COLO668 (cell line): ENCODE results near the gene UBFD1.
"Not testable (repeated sequence)": the region's sequence is repeated elsewhere in the genome, so short reads cannot be mapped to it uniquely, and the experiment has no call there.

Source experiments
- DNase-seq: peaks from one replicate; lab custom pipeline; 2025; ENCODE audit not compliant: unreplicated experiment; lab: John Stamatoyannopoulos, UW

Gene UBFD1

GRCh38 chr16:23597003-23597756 lies 39.7 kb downstream of the UBFD1 start:
- no peak for DNase-seq

GRCh38 chr16:23607726-23608125 lies 50.2 kb downstream of the UBFD1 start:
- DNase-seq = no peak

GRCh38 chr16:23608194-23608593 lies 50.7 kb downstream of the UBFD1 start:
- DNase-seq = no peak

DNA sequence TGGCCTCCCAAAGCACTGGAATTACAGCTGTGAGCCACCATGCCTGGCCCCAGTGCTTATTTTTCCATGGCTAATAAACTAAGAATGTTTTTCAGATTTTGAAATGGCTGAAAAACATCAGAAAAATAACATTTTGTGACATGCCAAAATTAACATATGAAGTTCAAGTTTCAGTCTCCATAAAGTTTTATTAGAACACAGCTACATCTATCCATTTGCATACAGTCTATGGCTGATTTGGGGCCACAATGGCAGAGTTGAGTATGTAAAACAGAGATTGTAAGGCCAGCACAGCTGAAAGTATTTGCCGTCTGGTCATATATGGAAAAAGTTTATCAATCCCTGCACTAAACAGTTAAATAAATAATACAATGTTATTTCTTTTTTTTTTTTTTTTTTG lies 52.4 kb downstream of the UBFD1 start:
- DNase-seq = no peak

- not testable (repeated sequence) for DNase-seq
Observed at GRCh38 chr16:23610905-23611304, 53.4 kb downstream of the UBFD1 start.

DNA sequence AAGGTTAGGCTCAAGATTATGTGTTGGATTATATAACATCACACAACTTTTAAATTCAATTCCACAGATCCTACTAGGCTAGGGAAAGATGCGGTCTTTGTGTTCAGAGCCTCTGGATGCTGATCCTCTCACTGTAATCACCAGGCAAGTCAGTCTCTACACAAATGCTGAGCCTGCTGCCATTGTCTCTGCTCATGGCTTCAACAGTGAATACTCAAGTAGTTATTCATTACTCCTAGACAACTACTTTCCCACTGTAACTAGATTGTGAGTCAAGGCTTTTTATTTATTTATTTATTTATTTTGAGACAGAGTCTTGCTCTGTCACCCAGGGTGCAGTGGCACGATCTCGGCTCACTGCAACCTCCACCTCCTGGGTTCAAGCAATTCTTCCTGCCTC lies 54.4 kb downstream of the UBFD1 start:
- DNase-seq = no peak

DNA sequence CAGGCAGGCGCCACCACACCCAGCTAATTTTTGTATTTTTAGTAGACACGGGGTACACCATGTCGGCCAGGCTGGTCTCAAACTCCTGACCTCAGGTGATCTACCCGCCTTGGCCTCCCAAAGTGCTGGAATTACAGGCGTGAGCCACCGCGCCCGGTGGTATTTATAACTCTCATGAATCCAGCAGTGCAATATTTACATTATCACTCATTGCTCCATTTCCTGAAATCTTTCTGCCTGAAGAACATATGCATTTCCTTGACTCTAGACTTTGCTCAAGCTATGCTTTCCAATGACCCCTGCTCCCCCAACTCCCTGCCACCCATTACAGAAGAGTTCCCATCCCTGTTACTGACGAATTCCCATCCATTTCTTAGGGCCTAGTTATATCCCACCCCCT lies 58.3 kb downstream of the UBFD1 start:
- DNase-seq = no peak
